WERI-Rb-1 (cell line): Measurements from ENCODE around the gene BARHL1.

ENCODE experiments used
- DNase-seq: peaks from one replicate; pipeline ENCODE4 v3.0.0-alpha.2; 2020
- H3K27ac ChIP-seq: fragments of 250-450 bp; sonication (Bioruptor Pico); 2 replicates; pipeline ENCODE4 v1.5.1; 2020; ENCODE audit warnings: mild to moderate bottlenecking, moderate library complexity
- H3K27me3 ChIP-seq: fragments of 250-450 bp; sonication (Bioruptor Pico); 2 replicates; pipeline ENCODE4 v1.5.1; 2021; ENCODE audit warnings: mild to moderate bottlenecking, low read depth, moderate library complexity; ENCODE audit not compliant: insufficient read depth, severe bottlenecking
- H3K36me3 ChIP-seq: fragments of 250-450 bp; sonication (Bioruptor Pico); 2 replicates; pipeline ENCODE4 v1.5.1; 2020; ENCODE audit warnings: mild to moderate bottlenecking, moderate library complexity
- H3K4me3 ChIP-seq: 2 replicates; pipeline ENCODE4 v1.5.1; 2011; ENCODE audit warnings: low read depth, mild to moderate bottlenecking, control low read depth, low read length
- H3K9me3 ChIP-seq: fragments of 250-450 bp; sonication (Bioruptor Pico); 2 replicates; pipeline ENCODE4 v1.5.1; 2021; ENCODE audit warnings: mild to moderate bottlenecking, moderate library complexity; ENCODE audit not compliant: severe bottlenecking
- TF ChIP-seq, protein P1 (sequence below): IDR thresholded peaks from 2 replicates; pipeline ENCODE4 v1.5.1; 2011; ENCODE audit warnings: low read depth, mild to moderate bottlenecking, control low read depth, inconsistent platforms, low read length

Gene BARHL1

DNA sequence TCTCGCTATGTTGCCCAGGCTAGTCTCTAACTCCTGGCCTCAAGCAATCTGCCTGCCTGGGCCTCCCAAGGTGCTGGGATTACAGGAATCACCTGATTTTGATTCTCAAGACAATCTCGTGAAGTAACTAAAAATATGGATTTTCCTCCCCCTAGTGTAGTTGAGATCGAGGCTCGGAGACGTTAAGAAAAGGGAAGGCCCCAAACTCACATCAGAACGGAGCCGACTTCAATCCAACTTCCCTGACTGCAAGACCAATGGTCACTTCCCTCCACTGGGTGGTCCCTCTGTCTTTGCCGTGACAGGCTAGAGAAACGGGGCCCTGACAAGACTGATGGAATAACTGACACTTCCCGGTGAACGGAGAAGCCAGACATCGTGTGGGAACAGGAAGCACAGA, 28.3 kb downstream of the BARHL1 start:
- no peak overlapping the region for H3K4me3 ChIP-seq
- H3K36me3 ChIP-seq = peaks cover 32% of the 10 kb centered on the region
- DNase-seq = no peak
- H3K27ac ChIP-seq = no peak overlapping the region
- TF ChIP-seq, protein P1, sequence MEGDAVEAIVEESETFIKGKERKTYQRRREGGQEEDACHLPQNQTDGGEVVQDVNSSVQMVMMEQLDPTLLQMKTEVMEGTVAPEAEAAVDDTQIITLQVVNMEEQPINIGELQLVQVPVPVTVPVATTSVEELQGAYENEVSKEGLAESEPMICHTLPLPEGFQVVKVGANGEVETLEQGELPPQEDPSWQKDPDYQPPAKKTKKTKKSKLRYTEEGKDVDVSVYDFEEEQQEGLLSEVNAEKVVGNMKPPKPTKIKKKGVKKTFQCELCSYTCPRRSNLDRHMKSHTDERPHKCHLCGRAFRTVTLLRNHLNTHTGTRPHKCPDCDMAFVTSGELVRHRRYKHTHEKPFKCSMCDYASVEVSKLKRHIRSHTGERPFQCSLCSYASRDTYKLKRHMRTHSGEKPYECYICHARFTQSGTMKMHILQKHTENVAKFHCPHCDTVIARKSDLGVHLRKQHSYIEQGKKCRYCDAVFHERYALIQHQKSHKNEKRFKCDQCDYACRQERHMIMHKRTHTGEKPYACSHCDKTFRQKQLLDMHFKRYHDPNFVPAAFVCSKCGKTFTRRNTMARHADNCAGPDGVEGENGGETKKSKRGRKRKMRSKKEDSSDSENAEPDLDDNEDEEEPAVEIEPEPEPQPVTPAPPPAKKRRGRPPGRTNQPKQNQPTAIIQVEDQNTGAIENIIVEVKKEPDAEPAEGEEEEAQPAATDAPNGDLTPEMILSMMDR = no peak
- no peaks in the 10 kb centered on the region for H3K9me3 ChIP-seq
- no peaks in the 10 kb centered on the region for H3K27me3 ChIP-seq

GRCh38 chr9:132614324-132614723, 31.9 kb downstream of the BARHL1 start:
- H3K4me3 ChIP-seq = no peak overlapping the region
- H3K9me3 ChIP-seq = no peaks in the 10 kb centered on the region
- H3K27ac ChIP-seq = no peak overlapping the region
- no peak for DNase-seq
- TF ChIP-seq, protein P1 = no peak
- H3K27me3 ChIP-seq = no peaks in the 10 kb centered on the region
- peaks cover 39% of the 10 kb centered on the region for H3K36me3 ChIP-seq

DNA sequence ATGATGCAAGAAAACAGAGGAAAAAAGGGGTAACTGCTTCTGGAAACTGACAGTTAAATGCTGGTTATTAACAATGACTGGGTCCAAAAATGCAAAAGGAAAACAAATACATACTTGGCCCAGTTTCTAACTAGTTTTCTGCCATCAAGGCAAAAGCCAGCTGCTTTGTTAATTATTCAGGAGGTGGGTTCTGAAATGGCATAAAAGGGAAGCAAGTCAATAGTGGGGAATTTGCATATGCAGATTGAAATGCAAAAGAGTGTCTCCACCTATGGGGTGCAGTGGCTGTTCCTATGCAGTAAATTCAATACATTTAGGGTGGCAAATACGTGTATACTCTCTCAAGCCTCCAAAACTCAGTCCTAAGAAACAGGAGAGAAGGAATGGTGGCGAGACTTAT, 33.4 kb downstream of the BARHL1 start:
- Histone ChIP-seq H3K9me3 (no peaks in the 10 kb centered on the region), H3K27me3 (no peaks in the 10 kb centered on the region), H3K36me3 (peaks cover 37% of the 10 kb centered on the region), H3K4me3 (no peak overlapping the region), H3K27ac (no peak overlapping the region)
- DNase-seq = no peak
- TF ChIP-seq, protein P1 = no peak

DNA sequence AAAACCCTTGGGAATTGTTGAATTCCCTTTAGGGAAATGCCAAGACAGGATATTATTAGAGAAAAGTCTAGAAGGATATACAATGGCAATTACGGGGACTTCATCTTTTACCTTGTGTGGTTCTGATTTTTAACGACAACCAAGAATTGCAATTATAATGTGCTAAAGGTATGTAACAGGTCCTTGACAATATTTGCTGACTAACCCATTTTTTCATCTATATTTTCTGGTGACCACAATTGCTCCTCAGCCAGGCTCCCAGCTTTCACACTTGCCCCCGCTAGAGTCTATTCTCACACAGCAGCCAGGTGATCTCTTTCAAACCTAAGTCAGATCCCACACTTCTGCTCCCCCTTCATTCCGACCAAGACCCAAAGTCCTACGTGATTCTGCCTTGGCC, 34.3 kb downstream of the BARHL1 start:
- no peak for DNase-seq
- H3K36me3 ChIP-seq = peaks cover 27% of the 10 kb centered on the region
- no peaks in the 10 kb centered on the region for H3K27me3 ChIP-seq
- no peaks in the 10 kb centered on the region for H3K9me3 ChIP-seq
- H3K4me3 ChIP-seq = no peak overlapping the region
- H3K27ac ChIP-seq = no peak overlapping the region
- TF ChIP-seq, protein P1 = no peak

- DNase-seq = no peak
- Histone ChIP-seq H3K4me3 (no peak overlapping the region), H3K36me3 (peaks cover 21% of the 10 kb centered on the region), H3K27me3 (no peaks in the 10 kb centered on the region), H3K9me3 (no peaks in the 10 kb centered on the region), H3K27ac (no peak overlapping the region)
- TF ChIP-seq, protein P1 = no peak
These were observed 39.8 kb downstream of the BARHL1 start for GRCh38 chr9:132622159-132622558.

DNA sequence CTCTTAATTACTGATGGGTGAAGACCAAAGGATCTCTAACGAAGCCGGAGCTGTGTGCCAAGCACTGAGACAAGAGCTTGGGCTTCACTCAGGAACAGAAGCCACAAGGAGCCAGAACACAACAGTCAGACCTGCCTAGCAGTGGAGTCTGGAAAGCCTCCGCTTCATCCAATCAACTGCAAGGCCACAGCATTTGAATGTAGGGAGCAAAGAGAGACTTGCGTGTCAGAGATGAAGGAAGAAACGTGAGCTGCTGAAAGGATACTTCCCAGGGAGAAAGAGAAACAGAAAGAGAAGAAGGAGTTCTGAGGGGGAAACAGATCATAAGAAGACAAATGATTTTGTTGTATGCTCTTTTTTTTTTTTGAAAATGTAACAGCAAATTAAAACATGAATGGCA, 43.9 kb downstream of the BARHL1 start:
- Histone ChIP-seq H3K27me3 (no peaks in the 10 kb centered on the region), H3K36me3 (peaks cover 43% of the 10 kb centered on the region)

More for the DNA sequence above, 43.9 kb downstream of the BARHL1 start:
- H3K4me3 ChIP-seq = no peak overlapping the region
- no peaks in the 10 kb centered on the region for H3K9me3 ChIP-seq
- TF ChIP-seq, protein P1 = no peak
- no peak overlapping the region for H3K27ac ChIP-seq
- DNase-seq = no peak
